K562 (cell line): Measurements from ENCODE around the gene C19orf67.

Source experiments
- POLR2A ChIP-seq: fragments of 450-650 bp; conservative IDR thresholded peaks from 2 replicates; pipeline ENCODE4 v1.6.1; 2016
- TAF1 ChIP-seq: IDR thresholded peaks from 2 replicates; pipeline ENCODE4 v1.6.1; 2011; ENCODE audit warnings: mild to moderate bottlenecking, low read length, moderate library complexity; ENCODE audit not compliant: insufficient read depth, control insufficient read depth, severe bottlenecking; ENCODE audit errors: extremely low read depth
- TF ChIP-seq, protein P1 (sequence below), 3 experiments: IDR thresholded peaks in 2 of 3; conservative IDR thresholded peaks in 1 of 3; 2 replicates each; pipeline ENCODE4 v1.5.1; 2011 to 2012; ENCODE audit warnings: low read length in 3 of 3, mild to moderate bottlenecking in 3 of 3, control low read depth in 2 of 3, improper control_type of control experiment in 1 of 3, inconsistent platforms in 1 of 3, low read depth in 1 of 3, mixed read lengths in 1 of 3, moderate library complexity in 1 of 3; ENCODE audit not compliant: insufficient read depth in 2 of 3
- TF ChIP-seq, protein P2 (sequence below): fragments of 450-650 bp; IDR thresholded peaks from 2 replicates; pipeline ENCODE4 v1.6.1; 2016; ENCODE audit warnings: missing biosample characterization, missing genetic modification characterization
- TF ChIP-seq, protein P3 (sequence below): fragments of 150-350 bp; IDR thresholded peaks from 2 replicates; pipeline ENCODE4 v1.6.1; 2014; ENCODE audit warnings: low read depth, mild to moderate bottlenecking, low read length, borderline replicate concordance
- TF ChIP-seq, protein P4 (sequence below): sonication (generic); formaldehyde crosslinking; IDR thresholded peaks from 2 replicates; pipeline ENCODE4 v1.8.0; 2022; ENCODE audit warnings: mild to moderate bottlenecking, missing genetic modification reagents

DNA sequence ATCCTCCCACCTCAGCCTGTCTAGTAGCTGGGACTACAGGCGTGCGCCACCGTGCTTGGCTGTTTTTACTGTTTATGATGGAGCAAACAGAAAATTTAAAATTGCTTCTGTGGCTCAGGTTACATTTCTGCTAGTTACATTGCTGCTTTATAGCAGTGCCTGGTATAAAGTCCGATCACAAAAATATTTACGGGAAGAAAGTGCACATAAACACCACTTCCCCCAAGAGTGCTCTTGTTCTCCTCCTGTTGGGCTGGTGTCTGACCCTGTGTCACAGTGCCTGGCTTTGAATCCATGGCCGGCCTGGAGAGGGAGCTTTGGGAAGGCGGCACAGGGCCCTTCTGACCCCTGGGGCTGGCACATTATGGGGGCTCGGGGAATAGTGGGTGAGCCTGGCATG, 20.1 kb upstream of the C19orf67 start:
- TF ChIP-seq, protein P1, sequence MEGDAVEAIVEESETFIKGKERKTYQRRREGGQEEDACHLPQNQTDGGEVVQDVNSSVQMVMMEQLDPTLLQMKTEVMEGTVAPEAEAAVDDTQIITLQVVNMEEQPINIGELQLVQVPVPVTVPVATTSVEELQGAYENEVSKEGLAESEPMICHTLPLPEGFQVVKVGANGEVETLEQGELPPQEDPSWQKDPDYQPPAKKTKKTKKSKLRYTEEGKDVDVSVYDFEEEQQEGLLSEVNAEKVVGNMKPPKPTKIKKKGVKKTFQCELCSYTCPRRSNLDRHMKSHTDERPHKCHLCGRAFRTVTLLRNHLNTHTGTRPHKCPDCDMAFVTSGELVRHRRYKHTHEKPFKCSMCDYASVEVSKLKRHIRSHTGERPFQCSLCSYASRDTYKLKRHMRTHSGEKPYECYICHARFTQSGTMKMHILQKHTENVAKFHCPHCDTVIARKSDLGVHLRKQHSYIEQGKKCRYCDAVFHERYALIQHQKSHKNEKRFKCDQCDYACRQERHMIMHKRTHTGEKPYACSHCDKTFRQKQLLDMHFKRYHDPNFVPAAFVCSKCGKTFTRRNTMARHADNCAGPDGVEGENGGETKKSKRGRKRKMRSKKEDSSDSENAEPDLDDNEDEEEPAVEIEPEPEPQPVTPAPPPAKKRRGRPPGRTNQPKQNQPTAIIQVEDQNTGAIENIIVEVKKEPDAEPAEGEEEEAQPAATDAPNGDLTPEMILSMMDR (IDR thresholded peaks at IDR 0.05 in 2 of 3, conservative IDR thresholded peaks at IDR 0.05 in 1 of 3; ENCODE audit: insufficient read depth in 2 of 3, low read depth in 1 of 3, low read length in 3 of 3): no peak
- TF ChIP-seq, protein P2, sequence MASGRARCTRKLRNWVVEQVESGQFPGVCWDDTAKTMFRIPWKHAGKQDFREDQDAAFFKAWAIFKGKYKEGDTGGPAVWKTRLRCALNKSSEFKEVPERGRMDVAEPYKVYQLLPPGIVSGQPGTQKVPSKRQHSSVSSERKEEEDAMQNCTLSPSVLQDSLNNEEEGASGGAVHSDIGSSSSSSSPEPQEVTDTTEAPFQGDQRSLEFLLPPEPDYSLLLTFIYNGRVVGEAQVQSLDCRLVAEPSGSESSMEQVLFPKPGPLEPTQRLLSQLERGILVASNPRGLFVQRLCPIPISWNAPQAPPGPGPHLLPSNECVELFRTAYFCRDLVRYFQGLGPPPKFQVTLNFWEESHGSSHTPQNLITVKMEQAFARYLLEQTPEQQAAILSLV: no peak
- TF ChIP-seq, protein P3, sequence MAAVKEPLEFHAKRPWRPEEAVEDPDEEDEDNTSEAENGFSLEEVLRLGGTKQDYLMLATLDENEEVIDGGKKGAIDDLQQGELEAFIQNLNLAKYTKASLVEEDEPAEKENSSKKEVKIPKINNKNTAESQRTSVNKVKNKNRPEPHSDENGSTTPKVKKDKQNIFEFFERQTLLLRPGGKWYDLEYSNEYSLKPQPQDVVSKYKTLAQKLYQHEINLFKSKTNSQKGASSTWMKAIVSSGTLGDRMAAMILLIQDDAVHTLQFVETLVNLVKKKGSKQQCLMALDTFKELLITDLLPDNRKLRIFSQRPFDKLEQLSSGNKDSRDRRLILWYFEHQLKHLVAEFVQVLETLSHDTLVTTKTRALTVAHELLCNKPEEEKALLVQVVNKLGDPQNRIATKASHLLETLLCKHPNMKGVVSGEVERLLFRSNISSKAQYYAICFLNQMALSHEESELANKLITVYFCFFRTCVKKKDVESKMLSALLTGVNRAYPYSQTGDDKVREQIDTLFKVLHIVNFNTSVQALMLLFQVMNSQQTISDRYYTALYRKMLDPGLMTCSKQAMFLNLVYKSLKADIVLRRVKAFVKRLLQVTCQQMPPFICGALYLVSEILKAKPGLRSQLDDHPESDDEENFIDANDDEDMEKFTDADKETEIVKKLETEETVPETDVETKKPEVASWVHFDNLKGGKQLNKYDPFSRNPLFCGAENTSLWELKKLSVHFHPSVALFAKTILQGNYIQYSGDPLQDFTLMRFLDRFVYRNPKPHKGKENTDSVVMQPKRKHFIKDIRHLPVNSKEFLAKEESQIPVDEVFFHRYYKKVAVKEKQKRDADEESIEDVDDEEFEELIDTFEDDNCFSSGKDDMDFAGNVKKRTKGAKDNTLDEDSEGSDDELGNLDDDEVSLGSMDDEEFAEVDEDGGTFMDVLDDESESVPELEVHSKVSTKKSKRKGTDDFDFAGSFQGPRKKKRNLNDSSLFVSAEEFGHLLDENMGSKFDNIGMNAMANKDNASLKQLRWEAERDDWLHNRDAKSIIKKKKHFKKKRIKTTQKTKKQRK: no peak
- TF ChIP-seq POLR2A (no peak), TAF1 (no peak)
- TF ChIP-seq, protein P4, sequence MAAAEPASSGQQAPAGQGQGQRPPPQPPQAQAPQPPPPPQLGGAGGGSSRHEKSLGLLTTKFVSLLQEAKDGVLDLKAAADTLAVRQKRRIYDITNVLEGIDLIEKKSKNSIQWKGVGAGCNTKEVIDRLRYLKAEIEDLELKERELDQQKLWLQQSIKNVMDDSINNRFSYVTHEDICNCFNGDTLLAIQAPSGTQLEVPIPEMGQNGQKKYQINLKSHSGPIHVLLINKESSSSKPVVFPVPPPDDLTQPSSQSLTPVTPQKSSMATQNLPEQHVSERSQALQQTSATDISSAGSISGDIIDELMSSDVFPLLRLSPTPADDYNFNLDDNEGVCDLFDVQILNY (CRISPR knock-in tag): no peak
